HG02870 (cell line): ENCODE results near the gene WWOX.

Source experiments
- ATAC-seq: cut with Tn5 transposase; IDR thresholded peaks from one replicate; pipeline ENCODE4 v1.9.1; 2021; ENCODE audit warnings: mild to moderate bottlenecking, moderate library complexity; ENCODE audit not compliant: unreplicated experiment

WWOX gene

GRCh38 chr16:79130616-79131015 is 1031.2 kb downstream of the WWOX start:
- no peak for ATAC-seq

DNA sequence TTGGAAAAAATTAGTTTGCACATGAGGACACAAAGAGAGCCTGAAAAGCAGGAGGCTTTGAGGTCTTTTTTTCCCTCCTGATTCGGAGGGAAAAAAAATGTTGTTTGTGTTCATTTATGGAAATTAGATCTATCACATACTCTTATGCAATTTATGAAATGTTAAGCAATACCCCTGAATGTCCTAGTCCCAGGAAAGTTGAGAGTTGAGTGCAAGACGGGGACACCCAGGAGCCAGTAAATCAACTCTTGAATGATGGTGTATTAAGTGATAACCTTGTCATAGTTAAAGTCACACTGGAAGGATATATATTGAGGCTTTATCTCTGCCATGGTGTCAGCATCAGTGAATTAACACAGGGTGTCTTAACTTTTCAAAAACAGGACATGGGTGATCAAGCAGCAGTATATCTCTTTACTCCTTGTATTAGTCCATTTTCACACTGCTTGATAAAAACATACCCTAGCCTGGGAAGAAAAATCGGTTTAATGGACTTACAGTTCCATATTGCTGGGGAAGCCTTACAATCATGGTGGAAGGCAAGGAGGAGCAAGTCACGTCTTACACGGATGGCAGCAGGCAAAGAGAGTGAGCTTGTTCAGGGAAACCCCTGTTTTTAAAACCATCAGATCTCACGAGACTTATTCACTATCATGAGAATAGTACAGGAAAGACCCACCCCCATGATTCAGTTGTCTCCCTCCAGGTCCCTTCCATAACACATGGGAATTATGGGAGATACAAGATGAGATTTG is 1032.0 kb downstream of the WWOX start:
- no peak for ATAC-seq

- no peak for ATAC-seq
Observed at GRCh38 chr16:79132701-79133100, 1033.2 kb downstream of the WWOX start.

DNA sequence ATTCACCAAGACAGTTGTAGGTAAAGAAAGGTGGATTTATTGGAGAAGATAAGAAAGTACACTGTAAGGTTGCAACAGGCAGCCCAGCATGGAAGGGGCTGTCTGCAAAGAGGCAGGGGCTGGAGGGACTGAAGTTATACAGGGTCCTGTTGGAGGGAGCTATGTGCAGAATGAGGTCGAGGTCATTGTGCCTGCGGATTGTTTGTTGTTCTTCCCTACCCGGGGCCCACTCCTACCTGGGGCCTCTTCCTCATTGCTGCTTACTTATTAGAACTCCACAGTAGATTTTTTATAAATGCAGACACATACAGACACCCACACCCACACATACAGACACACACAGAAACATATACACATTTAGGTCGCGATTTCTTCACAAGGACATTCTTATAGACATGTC is 1034.8 kb downstream of the WWOX start:
- no peak for ATAC-seq

DNA sequence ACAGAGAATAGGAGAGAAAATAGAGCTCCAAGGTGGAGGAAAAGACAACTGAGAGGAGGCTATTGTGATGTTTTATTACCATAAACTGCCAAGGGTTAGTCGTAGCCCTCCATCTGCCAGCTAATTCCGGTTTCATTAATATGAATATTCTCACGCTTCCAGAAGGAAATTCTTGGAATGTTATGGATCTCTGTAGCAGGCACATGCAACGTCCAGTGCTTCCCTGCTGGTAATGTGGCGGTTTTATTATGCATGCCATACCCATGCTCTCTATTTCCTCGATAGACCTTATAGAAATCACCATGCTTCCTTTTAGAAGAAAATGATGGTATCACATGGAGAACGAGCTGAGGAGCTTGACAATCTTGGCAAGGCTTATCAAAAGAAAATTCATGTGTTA is 1037.5 kb downstream of the WWOX start:
- no peak for ATAC-seq

- no peak for ATAC-seq
Observed at GRCh38 chr16:79137426-79137939, 1038.0 kb downstream of the WWOX start.

- no peak for ATAC-seq
Observed at GRCh38 chr16:79139799-79140198, 1040.3 kb downstream of the WWOX start.

- no peak for ATAC-seq
Observed at GRCh38 chr16:79143026-79143425, 1043.6 kb downstream of the WWOX start.

- no peak for ATAC-seq
Observed at GRCh38 chr16:79150151-79150550, 1050.7 kb downstream of the WWOX start.

DNA sequence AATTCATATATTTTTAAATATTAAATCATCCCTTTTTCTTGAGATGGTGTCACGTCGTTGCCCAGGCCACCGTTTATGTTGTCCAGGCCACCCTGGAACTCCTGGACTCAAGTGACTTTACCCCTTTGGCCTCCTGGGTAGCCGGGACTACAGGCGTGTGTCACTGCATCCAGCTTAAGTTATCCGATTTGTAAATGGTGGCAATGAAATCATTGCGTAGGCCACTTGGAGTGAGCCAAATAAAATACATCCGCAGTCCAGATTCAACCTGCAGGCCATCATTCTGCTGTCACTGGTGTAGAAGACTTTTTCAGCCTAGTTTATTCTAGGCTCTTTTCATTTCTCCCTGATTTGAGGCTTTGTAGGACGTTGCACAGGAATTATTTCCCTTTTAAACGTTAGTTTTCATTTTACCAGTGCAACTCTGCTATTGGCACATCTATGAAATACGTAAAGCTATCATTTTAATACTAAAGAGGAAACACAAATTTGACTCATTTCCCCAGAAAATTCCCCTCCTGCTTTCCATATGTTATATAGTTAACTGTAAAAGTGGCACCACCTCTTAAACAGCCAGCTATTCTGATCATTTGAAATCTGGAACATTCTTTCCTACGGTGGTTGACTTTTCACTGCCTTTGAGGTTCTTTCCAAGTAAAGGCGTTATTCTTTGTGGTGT is 1051.3 kb downstream of the WWOX start:
- no peak for ATAC-seq

DNA sequence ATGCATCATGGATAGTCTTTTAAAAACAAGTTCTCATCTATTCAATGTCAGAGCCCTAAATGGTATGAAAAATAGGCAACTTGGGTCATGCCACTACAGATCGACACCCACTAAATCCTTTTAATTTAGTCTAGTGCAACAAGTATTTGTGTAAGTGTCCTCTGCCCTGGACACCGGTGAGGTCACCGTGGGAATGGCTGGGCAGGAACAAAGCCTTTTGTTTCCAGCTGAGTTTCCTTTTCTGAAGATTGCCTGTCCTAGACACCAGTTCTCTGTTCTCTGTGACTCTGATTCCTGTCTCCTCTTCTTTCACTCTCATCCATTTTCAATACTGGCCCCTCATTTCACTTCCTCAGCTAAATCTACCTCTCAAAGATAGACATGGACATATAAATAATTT is 1054.6 kb downstream of the WWOX start:
- ATAC-seq: no peak

GRCh38 chr16:79155471-79155870 is 1056.0 kb downstream of the WWOX start:
- no peak for ATAC-seq

- no peak for ATAC-seq
Observed at GRCh38 chr16:79155904-79156303, 1056.5 kb downstream of the WWOX start.

DNA sequence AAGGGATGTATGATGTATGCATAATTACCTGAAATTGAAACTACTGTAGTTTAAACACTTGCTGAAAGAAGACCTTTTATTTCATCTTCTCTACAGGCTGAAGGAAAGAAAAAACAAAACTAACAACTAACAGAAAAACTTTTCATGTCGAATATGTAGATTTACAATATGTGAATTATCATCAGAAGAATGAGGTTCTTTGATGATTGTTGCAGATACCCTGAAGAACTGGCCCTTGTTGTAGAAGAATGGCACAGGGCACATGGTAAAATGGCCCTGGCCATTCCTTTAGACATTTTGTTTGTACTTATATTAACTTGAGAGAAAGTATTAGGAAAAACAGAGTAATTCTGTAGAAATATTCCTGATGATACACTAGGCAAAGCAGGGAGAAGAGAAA is 1057.3 kb downstream of the WWOX start:
- ATAC-seq: no peak

- ATAC-seq: no peak
Observed at GRCh38 chr16:79158337-79158736, 1058.9 kb downstream of the WWOX start.

- no peak for ATAC-seq
Observed at GRCh38 chr16:79159261-79160049, 1060.0 kb downstream of the WWOX start.

DNA sequence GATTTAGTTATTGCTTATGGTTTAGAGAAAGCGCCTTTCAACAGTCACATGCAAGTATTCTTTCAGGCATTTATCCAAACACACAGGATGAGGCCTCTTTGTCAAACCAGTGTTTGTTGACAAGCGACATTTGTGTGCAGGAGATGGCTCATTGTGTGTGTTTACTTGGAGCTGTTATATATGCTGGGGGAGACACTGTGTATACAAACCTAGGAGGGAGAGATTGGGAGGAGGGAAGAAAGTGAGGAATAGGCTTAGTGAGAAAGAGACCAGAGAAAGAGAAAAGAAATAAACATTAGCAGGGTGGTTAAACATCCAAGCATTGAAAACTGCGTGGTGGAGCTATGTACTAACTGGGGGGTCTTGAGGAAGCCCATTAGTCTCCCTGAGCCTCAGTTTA is 1063.5 kb downstream of the WWOX start:
- no peak for ATAC-seq

- no peak for ATAC-seq
Observed at GRCh38 chr16:79163691-79164387, 1064.4 kb downstream of the WWOX start.

DNA sequence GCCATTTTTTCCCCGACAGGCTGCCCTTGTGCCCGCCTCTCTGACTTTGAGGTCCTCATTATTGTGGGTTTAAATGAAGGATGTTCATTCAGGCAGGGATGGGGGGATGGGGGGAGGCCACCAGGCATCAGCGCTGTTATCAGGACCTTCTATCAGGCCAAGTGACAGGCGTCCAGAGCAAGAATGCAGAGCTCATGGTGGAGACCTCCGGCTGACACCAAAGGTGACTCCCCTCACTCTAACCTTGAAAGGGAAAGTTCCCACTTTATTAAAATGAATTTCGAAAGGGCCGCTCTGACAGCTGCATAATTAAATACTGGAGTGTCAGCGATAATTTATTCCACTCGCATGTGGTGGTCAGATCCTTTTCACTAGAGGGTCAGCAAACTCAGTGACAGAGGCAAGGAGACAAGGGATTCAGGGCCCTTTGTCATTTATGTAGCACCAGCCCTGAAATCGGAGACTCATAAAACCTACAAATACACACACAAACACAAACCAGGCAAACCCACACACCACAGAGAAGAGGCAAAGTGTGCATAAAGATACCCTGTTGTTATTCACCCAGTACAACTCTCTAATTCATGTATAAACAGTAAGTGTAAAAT is 1065.0 kb downstream of the WWOX start:
- no peak for ATAC-seq

DNA sequence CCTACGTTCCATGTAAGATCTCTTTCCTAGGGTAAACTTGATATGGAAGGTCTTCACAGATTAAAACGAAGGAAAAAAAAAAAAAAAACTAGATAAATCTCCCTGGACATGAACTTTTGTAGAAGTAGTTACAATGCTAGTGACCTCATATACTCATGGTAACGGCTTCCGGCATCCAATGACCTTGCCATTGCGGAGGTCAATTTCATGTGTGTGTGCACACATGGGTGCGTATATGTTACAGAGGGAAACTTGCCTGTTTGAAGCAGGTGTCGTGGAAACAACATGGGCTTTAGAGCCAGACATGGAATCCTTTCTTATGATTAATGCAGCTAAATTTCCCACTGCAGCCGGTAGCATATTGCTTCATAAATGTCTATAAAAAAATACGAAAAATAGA is 1065.6 kb downstream of the WWOX start:
- ATAC-seq: no peak

- ATAC-seq: no peak
Observed at GRCh38 chr16:79165506-79165905, 1066.1 kb downstream of the WWOX start.
